HepG2 (cell line): ENCODE results near the gene FGF19. TPM values are rescaled to one million over a fixed set of nuclear protein-coding genes. Genes with fewer than 3 reads are reported as not detected.

Experiments
- ARNT ChIP-seq: fragments of 450-650 bp; IDR thresholded peaks from 2 replicates; pipeline ENCODE4 v1.6.1; 2017
- CBX2 ChIP-seq, 2 experiments: fragments of 200-600 bp in 1 of 2; sonication (generic); formaldehyde crosslinking in 1 of 2; IDR thresholded peaks; 2 replicates each; pipeline versions ENCODE4 v1.7.0 to v1.8.1; 2018 to 2022; ENCODE audit warnings: low read depth in 2 of 2, low read length in 1 of 2, mild to moderate bottlenecking in 1 of 2, missing genetic modification reagents in 1 of 2
- DPF2 ChIP-seq: sonication (generic); formaldehyde crosslinking; IDR thresholded peaks from 2 replicates; pipeline ENCODE4 v1.4.0; 2020; ENCODE audit warnings: mild to moderate bottlenecking, low read depth, missing genetic modification reagents, borderline replicate concordance
- DR1 ChIP-seq: sonication (generic); formaldehyde crosslinking; IDR thresholded peaks from 2 replicates; pipeline ENCODE4 v1.8.0; 2021; ENCODE audit warnings: mild to moderate bottlenecking, missing genetic modification reagents, inconsistent platforms
- HMG20B ChIP-seq: conservative IDR thresholded peaks from 2 replicates; pipeline ENCODE4 v1.6.1; 2016; ENCODE audit warnings: missing genetic modification reagents, missing compliant biosample characterization
- HNRNPL ChIP-seq: fragments of 200-400 bp; formaldehyde crosslinking; IDR thresholded peaks from 2 replicates; pipeline ENCODE4 v1.6.1; 2017; ENCODE audit warnings: mild to moderate bottlenecking, low read depth, low read length
- IKZF4 ChIP-seq: sonication (generic); formaldehyde crosslinking; IDR thresholded peaks from 2 replicates; pipeline ENCODE4 v1.5.1; 2020; ENCODE audit warnings: borderline replicate concordance, mild to moderate bottlenecking, low read depth, missing genetic modification reagents; ENCODE audit errors: not compliant biosample characterization
- KDM5B ChIP-seq: sonication (generic); formaldehyde crosslinking; IDR thresholded peaks from 2 replicates; pipeline ENCODE4 v1.4.0; 2020; ENCODE audit warnings: missing genetic modification reagents, mild to moderate bottlenecking, borderline replicate concordance
- MTF2 ChIP-seq: sonication (generic); formaldehyde crosslinking; IDR thresholded peaks from 2 replicates; pipeline ENCODE4 v1.5.0; 2020; ENCODE audit warnings: missing genetic modification reagents, borderline replicate concordance
- NBN ChIP-seq: fragments of 450-650 bp; conservative IDR thresholded peaks from 2 replicates; pipeline ENCODE4 v1.6.1; 2017
- RFX5 ChIP-seq: IDR thresholded peaks from 2 replicates; pipeline ENCODE4 v1.6.1; 2011; ENCODE audit warnings: low read depth, low read length, improper control_type of control experiment
- SALL2 ChIP-seq: sonication (generic); formaldehyde crosslinking; IDR thresholded peaks from 2 replicates; pipeline ENCODE4 v1.8.1; 2023; ENCODE audit warnings: mild to moderate bottlenecking, missing genetic modification reagents, inconsistent platforms
- SRSF9 ChIP-seq: fragments of 200-400 bp; formaldehyde crosslinking; IDR thresholded peaks from 2 replicates; pipeline ENCODE4 v1.6.1; 2018; ENCODE audit warnings: borderline replicate concordance, mild to moderate bottlenecking, low read depth, low read length; ENCODE audit not compliant: insufficient read depth, poor library complexity, severe bottlenecking
- ZBTB21 ChIP-seq: sonication (generic); formaldehyde crosslinking; IDR thresholded peaks from 2 replicates; pipeline ENCODE4 v1.4.0; 2020; ENCODE audit warnings: missing genetic modification reagents
- ZNF274 ChIP-seq: sonication (generic); formaldehyde crosslinking; IDR thresholded peaks from 2 replicates; pipeline ENCODE4 v1.5.1; 2020; ENCODE audit warnings: mild to moderate bottlenecking, missing genetic modification reagents
- ZNF451 ChIP-seq: sonication (generic); formaldehyde crosslinking; IDR thresholded peaks from 2 replicates; pipeline ENCODE4 v1.5.0; 2020; ENCODE audit warnings: mild to moderate bottlenecking, missing genetic modification reagents
- ZNF546 ChIP-seq: sonication (generic); formaldehyde crosslinking; conservative IDR thresholded peaks from 2 replicates; pipeline ENCODE4 v1.8.1; 2023; ENCODE audit warnings: mild to moderate bottlenecking, missing genetic modification reagents
- ZNF552 ChIP-seq: sonication (generic); formaldehyde crosslinking; IDR thresholded peaks from 2 replicates; pipeline ENCODE4 v1.9.0; 2022; ENCODE audit warnings: missing genetic modification reagents, mild to moderate bottlenecking, borderline replicate concordance
- ZNF572 ChIP-seq: sonication (generic); formaldehyde crosslinking; IDR thresholded peaks from 2 replicates; pipeline ENCODE4 v1.5.1; 2020; ENCODE audit warnings: mild to moderate bottlenecking, missing genetic modification reagents
- ZNF781 ChIP-seq: sonication (generic); formaldehyde crosslinking; IDR thresholded peaks from 2 replicates; pipeline ENCODE4 v1.5.1; 2020; ENCODE audit warnings: borderline replicate concordance, mild to moderate bottlenecking, missing genetic modification reagents; ENCODE audit errors: not compliant biosample characterization
- ZNF878 ChIP-seq: sonication (generic); formaldehyde crosslinking; IDR thresholded peaks from 2 replicates; pipeline ENCODE4 v1.8.1; 2023; ENCODE audit warnings: mild to moderate bottlenecking, missing genetic modification reagents, moderate library complexity
- polyA plus RNA-seq, 8 experiments: library from polyadenylated mRNA; depleted of rRNA in 3 of 8; stranded (reverse) in 7 of 8; unstranded in 1 of 8; fragments of >200 nt; fragmentation: Illumina TruSeq in 4 of 8; extraction: Trizol in 4 of 8; gene quantifications; 2 replicates each; pipeline versions ENCODE4 v1.2.1 to v1.2.3, GENCODE V29; 2011 to 2016; ENCODE audit warnings: low read depth in 4 of 8, missing spikeins in 1 of 8, mixed read lengths in 1 of 8; ENCODE audit not compliant: insufficient read depth in 1 of 8
- total RNA-seq, 5 experiments: library from RNA; depleted of rRNA; stranded (reverse); fragments of >200 nt; fragmentation: Illumina TruSeq; extraction: Trizol; gene quantifications; 2 replicates each; pipeline ENCODE4 v1.2.3, GENCODE V29; 2016; ENCODE audit warnings: low read depth in 1 of 5
- TF ChIP-seq, protein P1 (sequence below): sonication (generic); formaldehyde crosslinking; IDR thresholded peaks from 2 replicates; pipeline ENCODE4 v1.4.0; 2020; ENCODE audit warnings: mild to moderate bottlenecking, low read depth, missing genetic modification reagents
- TF ChIP-seq, protein P2 (sequence below): sonication (generic); IDR thresholded peaks from 2 replicates; pipeline ENCODE4 v1.6.1; 2016; ENCODE audit warnings: low read depth, borderline replicate concordance
- TF ChIP-seq, protein P3 (sequence below): sonication (generic); formaldehyde crosslinking; IDR thresholded peaks from 2 replicates; pipeline ENCODE4 v1.4.0; 2020; ENCODE audit warnings: missing genetic modification reagents

FGF19 gene
- total and polyA plus RNA-seq, 2 of the 13 experiments (the other 11 are each of a cell fraction or from before 2014, with no cell fraction given) = 0.07 TPM; not detected in 1

DNA sequence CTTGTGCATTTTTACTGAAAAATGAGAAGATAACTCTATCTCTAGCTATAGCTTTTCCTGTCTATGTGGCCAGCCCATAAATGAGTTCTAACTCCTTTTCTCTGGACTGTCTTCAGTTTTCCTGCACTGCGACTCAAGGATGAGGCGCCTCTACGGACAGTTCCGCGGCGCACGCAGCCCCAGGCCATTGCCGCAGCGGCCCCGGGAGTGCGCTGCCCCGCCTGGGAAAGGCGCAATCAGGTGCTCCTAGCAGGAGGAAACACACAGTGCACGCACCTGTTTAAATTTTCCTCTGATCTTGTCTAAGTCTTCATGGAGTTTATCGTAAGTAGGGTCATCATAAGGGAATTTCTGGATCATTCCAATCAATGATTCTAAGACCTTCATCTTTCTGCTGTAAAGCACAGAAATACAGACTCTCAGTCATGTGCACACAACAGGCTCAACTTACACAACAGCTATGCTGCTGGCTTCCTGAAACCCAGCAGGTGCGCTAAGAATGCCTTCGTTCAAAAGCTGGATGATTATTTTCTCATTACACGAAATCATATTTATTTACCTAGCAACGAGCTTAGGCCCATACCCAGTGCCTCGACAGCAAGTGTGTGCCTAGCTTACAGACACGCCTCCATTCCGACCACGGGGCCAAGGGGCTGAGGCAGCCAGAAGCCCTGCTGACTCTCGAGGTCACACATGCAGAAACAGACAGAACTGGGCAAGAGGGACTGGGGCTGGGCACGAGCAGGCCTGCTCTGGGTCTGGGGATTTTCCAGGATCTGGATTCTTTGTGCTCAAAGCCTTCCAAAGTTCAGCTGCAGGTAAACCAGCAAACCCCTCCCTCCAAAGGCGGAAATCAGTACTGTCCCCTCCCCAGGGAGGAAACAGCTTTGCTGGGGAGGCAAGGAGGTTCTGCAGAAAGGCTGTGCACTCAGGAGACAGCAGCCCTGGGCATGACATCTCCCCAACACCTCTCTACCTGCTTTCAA, 35.9 kb downstream of the FGF19 start (continued):
- TF ChIP-seq HMG20B (0 out of 2 replicates have a peak, but pooled peaks have one; percentile 17), SRSF9 (no peak), ARNT (no peak), ZNF451 (CRISPR knock-in tag) (0 out of 2 replicates have a peak, but pooled peaks have one; percentile 60), DR1 (CRISPR knock-in tag) (no peak), ZNF546 (CRISPR knock-in tag) (no peak), MTF2 (CRISPR knock-in tag) (no peak), ZNF274 (CRISPR knock-in tag) (peak; percentile 78; the same call in 1 of the 2 replicates), ZNF552 (CRISPR knock-in tag) (no peak), ZNF572 (no peak), IKZF4 (CRISPR knock-in tag) (no peak), DPF2 (peak; percentile 81; the same call in 1 of the 2 replicates), CBX2 (IDR thresholded peaks at IDR 0.05; ENCODE audit: low read depth, low read length) (no peak), CBX2 (CRISPR knock-in tag; IDR thresholded peaks at IDR 0.05; ENCODE audit: low read depth) (peak; percentile 68), SALL2 (CRISPR knock-in tag) (0 out of 2 replicates have a peak, but pooled peaks have one; percentile 58), HNRNPL (peak; percentile 89), NBN (no peak), RFX5 (peak; percentile 77; the same call in 1 of the 2 replicates), ZNF878 (CRISPR knock-in tag) (peak; percentile 96), ZNF781 (peak; percentile 37), KDM5B (peak; percentile 96), ZBTB21 (CRISPR knock-in tag) (no peak)
- TF ChIP-seq, protein P1, sequence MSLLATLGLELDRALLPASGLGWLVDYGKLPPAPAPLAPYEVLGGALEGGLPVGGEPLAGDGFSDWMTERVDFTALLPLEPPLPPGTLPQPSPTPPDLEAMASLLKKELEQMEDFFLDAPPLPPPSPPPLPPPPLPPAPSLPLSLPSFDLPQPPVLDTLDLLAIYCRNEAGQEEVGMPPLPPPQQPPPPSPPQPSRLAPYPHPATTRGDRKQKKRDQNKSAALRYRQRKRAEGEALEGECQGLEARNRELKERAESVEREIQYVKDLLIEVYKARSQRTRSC (CRISPR knock-in tag) = no peak
- TF ChIP-seq, protein P2, sequence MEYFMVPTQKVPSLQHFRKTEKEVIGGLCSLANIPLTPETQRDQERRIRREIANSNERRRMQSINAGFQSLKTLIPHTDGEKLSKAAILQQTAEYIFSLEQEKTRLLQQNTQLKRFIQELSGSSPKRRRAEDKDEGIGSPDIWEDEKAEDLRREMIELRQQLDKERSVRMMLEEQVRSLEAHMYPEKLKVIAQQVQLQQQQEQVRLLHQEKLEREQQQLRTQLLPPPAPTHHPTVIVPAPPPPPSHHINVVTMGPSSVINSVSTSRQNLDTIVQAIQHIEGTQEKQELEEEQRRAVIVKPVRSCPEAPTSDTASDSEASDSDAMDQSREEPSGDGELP = peak; percentile 55; the same call in 1 of the 2 replicates
- TF ChIP-seq, protein P3, sequence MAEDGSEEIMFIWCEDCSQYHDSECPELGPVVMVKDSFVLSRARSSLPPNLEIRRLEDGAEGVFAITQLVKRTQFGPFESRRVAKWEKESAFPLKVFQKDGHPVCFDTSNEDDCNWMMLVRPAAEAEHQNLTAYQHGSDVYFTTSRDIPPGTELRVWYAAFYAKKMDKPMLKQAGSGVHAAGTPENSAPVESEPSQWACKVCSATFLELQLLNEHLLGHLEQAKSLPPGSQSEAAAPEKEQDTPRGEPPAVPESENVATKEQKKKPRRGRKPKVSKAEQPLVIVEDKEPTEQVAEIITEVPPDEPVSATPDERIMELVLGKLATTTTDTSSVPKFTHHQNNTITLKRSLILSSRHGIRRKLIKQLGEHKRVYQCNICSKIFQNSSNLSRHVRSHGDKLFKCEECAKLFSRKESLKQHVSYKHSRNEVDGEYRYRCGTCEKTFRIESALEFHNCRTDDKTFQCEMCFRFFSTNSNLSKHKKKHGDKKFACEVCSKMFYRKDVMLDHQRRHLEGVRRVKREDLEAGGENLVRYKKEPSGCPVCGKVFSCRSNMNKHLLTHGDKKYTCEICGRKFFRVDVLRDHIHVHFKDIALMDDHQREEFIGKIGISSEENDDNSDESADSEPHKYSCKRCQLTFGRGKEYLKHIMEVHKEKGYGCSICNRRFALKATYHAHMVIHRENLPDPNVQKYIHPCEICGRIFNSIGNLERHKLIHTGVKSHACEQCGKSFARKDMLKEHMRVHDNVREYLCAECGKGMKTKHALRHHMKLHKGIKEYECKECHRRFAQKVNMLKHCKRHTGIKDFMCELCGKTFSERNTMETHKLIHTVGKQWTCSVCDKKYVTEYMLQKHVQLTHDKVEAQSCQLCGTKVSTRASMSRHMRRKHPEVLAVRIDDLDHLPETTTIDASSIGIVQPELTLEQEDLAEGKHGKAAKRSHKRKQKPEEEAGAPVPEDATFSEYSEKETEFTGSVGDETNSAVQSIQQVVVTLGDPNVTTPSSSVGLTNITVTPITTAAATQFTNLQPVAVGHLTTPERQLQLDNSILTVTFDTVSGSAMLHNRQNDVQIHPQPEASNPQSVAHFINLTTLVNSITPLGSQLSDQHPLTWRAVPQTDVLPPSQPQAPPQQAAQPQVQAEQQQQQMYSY (CRISPR knock-in tag) = peak; percentile 83
